Glomerular visceral epithelial cell (primary cell): ENCODE results near the gene SERPINF2.
"Not testable (repeated sequence)": the region's sequence is repeated elsewhere in the genome, so short reads cannot be mapped to it uniquely, and the experiment has no call there.

Source experiments
- DNase-seq: peaks from one replicate; pipeline ENCODE4 v3.0.0-alpha.2; 2016; ENCODE audit errors: extremely low spot score

The SERPINF2 gene

DNA sequence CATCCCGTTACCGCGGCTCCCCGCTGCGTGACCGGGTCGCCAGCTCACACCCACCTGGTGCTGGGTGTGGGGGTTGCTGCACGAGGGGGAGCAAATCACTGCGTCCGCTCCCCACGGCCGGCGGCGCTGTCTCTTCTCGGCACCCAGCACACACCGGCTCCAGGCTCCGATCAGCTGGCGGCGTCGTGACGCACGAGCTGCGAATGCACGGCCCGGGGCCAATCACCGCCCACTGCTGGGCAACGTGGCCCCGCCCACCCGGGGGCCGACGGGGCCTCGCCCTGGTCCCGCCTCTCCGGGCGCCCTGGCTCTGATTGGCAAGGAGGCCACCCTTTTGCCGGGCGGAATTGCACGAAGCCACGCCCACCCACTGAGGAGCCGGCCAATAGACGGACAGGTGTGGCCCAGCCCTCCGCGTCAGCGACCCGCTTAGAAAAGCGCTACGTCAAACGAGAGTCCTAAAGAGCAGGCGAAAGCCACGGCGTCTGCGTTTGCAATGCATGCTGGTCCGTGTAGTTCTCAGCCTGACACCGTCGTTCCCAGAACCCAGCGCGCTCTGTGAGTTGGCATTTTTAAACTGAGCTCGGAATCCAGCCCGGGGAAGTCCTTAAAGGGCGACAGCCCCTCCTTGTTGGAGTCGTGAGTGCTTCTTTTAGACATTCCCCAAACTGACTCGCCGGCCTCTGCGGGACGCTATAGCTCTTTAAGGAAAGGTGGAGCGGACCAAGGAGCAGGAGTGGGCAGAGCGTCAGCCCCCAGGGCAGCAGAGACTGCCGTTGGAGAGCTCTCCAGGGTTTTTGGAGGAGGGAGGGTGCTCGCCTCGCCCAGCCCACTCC lies 26.4 kb upstream of the SERPINF2 start:
- DNase-seq = peak; percentile 100

DNA sequence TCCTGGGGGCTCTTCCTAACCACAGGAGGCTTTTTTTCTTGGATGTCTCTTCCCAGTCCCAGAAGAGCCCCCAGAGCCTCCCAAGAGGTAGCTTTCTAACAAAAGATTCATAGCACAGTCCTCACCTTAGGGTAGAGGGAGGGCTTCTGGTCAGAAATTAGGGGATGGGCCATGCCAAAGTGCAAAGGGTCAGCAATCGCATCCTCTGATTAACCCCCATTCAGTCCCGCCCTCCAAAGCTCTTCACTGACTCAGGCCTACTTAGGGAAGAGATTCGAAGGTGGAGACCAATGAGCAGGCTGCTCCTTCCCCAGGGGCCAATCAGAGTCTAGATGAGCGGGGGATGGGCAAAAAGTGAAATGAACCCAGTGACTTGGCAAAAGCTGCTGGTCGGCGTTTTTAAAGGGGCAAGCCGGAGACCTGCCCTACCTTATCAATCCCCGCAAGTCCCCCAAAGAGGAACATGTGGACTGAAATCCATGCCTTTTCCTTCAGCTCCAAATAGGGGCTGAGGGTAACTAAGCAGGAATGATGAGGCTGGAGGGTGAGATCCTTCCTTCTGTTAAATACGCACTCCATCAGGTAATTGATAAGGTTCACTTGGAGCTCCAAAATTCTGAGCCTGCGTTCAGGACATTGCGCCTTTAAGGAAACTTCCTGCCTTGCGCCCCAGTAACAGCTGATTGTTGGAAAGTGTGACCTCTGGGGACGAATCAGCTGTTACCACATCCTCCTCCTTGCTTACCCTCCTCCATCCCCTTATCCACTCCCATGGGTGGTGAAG lies 25.6 kb upstream of the SERPINF2 start:
- peak; percentile 99 for DNase-seq

DNA sequence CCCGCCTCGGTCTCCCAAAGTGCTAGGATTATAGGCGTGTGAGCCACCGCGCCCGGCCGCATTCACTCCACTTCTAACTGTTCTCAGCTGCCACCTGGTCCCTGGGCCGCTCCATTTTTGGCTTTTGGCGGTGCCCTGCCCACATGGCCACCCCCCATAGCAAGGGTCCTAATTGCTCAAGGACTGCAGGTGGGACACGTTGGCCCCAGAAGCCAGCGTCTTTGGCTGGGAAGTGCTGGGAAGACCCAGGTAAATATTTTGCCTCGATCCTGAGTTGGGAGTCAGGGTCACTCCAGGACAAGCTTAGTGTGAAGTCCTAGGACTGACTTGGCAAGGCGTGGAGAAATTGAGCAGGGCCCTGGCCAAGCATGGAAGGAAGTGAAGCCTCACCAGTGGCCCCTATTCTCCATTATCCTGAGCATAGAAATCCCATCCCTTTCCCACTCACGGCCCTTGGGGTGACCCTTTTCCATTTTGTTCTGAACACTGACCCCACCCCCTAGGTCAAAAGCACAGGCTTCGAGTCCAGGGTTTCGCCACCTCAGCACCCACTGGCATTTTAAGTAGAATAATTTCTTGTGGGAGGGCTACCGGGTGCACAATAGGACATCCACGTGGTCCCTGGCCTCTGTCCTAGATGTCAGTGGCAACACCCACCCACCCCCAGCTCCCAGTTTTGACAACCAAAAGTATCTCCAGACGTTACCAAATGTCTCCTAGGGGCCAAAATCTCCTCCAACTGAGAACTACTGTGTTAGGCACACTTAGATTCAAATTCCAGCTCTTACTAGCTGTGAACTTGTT lies 24.1 kb upstream of the SERPINF2 start:
- no peak for DNase-seq

DNA sequence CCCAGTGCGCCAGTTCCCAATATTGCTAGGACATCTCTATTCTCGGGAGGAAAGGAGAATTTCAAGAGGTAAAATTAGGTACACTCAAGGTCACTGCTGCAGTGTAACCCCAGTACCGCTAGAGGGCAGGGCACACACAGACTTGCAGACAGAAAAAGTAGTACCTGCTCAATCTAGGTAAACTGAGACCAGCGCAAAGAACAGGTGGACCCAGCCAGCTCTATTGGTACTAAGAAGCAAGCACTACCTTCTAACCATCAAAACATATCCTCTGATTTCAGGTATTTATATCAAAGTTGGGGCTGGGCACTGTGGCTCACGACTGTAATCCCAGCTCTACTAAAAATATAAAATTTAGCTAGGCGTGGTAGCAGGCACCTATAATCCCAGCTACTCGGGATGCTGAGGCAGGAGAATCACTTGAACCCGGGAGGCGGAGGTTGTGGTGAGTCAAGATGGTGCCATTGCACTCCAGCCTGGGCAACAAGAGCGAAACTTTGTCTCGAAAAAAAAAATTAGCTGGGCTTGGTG lies 21.8 kb upstream of the SERPINF2 start:
- DNase-seq = peak; percentile 59

DNA sequence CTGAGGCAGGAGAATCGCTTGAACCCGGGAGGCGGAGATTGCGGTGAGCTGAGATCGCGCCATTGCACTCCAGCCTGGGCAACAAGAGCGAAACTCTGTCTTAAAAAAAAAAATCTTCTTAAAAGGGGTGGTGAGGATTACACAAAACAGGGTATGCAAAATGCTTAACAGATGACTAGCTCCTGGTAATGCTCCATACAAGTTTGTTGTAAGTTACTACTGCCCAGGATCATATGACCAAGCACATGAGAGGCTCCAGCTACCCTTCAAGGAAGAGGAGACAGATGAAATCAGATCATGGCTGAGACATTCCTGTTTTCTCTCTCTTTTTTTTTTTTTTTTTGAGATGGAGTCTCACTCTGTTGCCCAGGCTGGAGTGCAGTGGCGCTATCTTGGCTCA lies 20.6 kb upstream of the SERPINF2 start:
- not testable (repeated sequence) for DNase-seq

DNA sequence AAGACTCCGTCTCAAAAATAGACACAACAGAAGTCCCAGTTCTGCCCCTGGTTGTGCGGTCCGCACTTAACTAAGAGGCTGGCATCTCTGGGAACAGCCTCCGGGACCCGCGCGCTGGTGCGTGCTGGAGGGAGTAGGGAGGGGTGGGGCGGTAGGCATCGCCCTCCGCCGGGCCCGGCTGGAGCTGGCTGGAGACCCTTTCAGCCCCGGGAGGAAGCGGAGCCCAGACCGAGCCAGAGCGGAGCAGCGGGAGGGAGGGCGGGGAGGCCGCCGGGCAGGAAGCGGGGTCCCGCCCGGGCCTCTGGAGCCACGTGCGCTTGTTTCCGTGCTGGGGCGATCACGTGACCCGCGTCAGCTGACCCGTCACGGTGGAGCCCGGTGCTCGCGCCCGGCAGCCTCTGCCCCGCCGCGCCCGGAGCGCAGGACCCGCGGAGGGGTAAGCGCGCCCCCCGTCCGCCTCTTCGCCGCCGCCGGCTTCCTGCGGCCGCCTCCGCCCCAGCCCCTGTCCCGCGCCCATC lies 18.3 kb upstream of the SERPINF2 start, which contains the start of gene WDR81:
TSS of gene WDR81 (plus strand) at position 354 of the 518 bp plus-strand sequence. CDS start 256 bp downstream, outside the sequence.
- peak; percentile 79 for DNase-seq

DNA sequence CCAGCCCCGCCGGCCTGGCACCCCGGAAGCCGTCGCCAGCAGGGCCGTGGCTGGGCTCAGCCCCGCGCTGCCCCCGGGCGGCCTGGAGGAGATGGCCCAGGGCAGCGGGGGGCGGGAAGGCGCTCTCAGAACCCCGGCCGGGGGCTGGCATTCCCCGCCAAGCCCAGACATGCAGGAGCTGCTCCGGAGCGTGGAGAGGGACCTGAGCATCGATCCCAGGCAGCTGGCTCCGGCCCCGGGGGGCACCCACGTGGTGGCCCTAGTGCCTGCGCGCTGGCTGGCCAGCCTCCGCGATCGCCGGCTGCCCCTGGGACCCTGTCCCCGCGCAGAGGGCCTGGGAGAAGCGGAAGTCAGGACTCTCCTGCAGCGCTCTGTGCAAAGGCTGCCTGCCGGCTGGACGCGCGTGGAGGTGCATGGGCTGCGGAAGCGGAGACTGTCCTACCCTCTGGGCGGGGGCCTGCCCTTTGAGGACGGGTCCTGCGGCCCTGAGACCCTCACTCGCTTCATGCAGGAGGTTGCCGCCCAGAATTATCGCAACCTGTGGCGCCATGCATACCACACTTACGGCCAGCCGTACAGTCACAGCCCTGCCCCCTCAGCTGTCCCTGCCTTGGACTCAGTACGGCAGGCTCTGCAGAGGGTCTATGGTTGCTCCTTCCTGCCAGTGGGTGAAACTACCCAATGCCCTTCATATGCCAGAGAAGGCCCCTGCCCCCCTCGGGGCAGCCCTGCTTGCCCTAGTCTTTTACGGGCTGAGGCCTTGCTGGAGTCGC lies 17.6 kb upstream of the SERPINF2 start:
- DNase-seq = no peak

DNA sequence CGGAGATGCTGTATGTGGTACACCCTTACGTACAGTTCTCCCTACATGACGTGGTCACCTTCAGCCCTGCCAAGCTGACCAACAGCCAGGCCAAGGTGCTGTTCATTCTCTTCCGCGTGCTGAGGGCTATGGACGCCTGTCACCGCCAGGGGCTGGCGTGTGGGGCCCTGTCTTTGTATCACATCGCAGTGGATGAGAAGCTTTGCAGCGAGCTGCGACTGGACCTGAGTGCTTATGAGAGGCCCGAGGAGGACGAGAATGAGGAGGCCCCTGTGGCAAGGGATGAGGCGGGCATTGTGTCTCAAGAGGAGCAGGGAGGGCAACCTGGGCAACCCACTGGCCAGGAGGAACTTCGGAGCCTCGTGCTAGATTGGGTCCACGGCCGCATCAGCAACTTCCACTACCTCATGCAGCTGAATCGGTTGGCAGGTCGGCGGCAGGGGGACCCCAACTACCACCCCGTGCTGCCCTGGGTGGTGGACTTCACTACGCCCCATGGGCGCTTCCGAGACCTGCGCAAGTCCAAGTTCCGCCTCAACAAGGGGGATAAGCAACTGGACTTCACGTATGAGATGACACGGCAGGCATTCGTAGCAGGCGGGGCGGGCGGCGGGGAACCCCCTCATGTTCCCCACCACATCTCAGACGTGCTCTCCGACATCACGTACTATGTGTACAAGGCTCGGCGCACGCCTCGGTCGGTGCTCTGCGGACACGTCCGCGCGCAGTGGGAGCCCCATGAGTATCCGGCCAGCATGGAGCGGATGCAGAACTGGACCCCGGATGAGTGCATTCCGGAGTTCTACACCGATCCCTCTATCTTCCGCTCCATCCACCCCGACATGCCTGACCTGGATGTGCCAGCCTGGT lies 16.8 kb upstream of the SERPINF2 start:
- DNase-seq = no peak

DNA sequence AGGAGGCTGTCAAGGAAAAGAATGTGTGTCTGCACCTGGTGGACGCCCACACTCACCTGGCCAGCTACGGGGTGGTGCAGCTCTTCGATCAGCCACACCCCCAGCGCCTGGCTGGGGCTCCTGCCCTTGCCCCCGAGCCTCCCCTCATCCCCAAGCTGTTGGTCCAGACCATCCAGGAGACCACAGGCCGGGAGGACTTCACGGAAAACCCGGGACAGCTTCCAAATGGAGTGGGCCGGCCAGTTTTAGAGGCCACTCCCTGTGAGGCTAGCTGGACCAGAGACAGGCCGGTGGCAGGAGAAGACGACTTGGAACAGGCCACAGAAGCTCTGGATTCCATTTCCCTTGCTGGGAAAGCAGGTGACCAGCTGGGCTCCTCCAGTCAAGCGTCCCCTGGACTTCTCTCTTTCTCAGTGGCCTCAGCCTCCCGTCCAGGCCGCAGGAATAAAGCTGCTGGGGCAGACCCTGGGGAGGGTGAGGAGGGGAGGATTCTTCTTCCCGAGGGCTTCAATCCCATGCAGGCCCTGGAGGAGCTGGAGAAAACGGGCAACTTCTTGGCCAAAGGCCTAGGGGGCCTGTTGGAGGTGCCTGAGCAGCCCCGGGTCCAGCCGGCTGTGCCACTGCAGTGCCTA lies 15.9 kb upstream of the SERPINF2 start:
- DNase-seq = no peak

DNA sequence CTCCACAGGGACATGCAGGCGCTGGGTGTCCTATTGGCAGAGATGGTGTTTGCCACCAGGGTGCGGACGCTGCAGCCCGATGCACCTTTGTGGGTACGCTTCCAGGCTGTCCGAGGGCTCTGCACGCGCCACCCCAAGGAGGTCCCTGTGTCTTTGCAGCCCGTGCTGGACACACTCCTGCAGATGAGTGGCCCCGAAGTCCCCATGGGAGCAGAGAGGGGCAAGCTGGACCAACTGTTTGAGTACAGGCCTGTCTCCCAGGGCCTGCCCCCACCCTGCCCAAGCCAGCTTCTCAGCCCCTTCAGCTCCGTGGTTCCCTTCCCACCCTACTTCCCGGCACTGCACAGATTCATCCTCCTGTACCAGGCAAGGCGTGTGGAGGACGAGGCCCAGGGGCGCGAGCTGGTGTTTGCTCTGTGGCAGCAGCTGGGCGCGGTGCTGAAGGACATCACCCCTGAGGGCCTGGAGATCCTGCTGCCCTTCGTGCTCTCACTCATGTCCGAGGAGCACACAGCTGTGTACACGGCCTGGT lies 15.3 kb upstream of the SERPINF2 start:
- no peak for DNase-seq

DNA sequence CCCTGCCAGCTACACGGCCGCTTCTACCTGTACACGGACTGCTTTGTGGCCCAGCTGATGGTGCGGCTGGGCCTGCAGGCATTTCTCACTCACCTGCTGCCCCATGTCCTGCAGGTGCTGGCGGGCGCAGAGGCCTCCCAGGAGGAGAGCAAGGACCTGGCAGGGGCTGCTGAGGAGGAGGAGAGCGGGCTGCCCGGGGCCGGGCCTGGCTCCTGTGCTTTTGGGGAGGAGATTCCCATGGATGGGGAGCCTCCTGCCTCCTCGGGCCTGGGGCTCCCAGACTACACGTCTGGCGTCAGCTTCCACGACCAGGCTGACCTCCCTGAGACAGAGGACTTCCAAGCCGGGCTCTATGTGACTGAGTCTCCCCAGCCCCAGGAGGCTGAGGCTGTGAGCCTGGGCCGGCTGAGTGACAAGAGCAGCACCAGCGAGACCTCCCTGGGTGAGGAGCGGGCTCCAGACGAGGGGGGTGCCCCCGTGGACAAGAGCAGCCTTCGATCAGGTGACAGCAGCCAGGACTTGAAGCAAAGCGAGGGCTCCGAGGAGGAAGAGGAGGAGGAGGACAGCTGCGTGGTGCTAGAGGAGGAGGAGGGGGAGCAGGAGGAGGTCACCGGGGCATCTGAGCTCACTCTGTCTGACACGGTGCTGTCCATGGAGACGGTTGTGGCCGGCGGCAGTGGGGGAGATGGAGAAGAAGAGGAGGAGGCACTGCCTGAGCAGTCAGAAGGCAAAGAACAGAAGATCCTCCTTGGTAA lies 14.6 kb upstream of the SERPINF2 start:
- DNase-seq = no peak

DNA sequence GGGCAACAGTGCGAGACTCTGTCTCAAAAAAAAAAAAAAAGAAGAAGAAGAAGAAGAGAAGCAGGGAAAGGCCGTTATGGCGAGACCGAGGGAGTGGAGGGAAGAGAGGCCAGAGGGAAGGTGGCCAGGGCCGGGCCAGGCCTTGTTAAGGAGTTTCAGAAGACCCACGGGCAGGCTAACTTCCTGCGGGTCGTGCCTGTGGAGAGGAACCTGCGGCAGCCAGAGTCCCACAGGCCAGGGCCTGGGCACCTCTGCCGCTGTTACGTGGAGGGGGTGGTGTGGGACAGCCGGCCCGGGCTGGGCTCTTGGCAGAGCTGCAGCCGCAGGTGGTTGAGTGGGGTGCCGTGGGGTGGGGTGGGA lies 12.7 kb upstream of the SERPINF2 start:
- no peak for DNase-seq

DNA sequence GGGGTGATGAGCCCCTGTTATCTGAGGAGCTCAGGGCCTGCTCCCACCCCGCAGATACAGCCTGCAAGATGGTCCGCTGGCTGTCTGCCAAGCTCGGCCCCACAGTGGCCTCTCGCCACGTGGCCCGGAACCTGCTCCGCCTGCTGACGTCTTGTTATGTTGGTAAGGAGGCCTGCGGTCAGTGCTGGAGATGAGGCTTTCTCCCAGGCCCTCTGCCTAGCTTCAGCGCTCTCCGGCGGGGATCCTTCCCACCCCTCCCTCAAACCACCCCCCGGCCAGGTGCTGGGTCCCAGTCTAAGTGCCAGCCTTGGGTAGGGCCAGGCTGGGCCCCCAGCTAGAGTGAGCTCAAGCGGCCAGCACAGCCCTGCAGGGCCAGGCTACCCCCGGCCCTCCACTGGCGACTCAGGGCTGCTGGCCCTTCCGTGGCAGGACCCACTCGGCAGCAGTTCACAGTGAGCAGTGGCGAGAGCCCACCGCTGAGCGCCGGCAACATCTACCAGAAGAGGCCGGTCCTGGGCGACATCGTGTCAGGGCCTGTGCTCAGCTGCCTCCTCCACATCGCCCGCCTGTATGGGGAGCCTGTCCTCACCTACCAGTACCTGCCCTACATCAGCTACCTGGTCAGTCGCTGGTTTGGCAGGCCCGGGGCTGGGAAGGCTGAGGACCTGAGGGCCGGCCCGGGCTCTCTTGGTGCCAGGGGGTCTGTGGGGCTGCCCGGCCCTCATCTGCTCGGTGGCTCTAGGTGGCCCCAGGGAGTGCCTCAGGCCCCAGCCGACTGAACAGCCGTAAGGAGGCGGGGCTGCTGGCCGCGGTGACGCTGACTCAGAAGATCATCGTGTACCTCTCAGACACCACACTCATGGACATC lies 12.1 kb upstream of the SERPINF2 start:
- DNase-seq = peak; percentile 87

DNA sequence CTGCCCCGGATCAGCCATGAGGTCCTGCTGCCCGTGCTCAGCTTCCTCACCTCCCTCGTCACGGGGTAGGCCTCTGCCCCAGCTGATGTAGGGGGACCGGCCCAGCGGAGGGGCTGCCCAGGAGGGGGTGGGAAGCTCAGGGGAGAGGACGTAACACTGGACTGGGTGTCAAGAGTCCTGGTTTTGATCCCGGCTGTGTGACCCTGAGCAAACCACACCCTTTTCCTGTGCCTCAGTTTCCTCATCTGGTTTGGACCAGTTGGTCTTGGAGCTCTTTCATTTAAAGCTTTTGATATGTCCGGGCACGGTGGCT lies 11.5 kb upstream of the SERPINF2 start:
- DNase-seq = no peak

DNA sequence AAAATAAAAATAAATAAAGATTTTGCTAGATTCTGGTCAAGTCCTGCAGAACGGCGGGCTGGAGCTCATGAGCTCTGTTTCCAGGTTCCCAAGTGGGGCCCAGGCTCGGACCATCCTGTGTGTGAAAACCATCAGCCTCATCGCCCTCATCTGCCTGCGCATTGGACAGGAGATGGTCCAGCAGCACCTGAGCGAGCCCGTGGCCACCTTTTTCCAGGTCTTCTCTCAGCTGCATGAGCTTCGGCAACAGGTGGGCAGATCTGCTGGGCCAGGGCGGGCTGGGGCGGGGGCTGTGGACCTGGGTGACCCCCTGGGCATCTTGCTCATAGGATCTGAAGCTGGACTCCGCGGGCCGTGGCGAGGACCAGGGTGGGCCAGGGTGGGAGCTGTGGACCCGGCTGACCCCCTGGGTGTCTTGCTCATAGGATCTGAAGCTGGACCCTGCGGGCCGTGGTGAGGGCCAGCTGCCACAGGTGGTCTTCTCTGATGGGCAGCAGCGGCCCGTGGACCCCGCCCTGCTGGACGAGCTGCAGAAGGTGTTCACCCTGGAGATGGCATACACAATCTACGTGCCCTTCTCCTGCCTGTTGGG lies 10.3 kb upstream of the SERPINF2 start:
- no peak for DNase-seq

DNA sequence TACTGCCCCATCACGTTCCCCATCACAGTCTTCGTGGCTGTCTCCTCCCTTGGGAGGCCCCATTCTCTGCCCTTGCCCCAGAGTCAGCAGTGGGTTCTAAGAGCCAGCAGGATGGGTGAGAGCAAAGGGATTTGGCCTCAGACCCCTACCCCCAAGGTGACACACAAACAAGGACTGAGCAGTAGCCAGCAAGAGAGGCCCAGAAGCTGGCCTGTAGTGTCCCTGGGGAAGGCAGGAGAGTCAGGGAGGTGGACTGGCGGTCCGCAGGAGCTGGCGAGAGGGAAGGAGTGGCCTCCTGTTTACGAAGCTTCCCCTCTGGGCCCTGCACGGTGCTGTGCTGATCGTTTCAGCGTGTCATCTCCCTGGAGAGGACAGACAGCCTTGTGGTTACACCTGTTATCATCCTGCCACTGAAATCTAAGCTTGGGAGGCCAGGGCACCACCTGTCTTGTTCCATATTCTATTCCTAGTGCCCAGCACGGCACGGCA lies 9.8 kb upstream of the SERPINF2 start:
- no peak for DNase-seq

DNA sequence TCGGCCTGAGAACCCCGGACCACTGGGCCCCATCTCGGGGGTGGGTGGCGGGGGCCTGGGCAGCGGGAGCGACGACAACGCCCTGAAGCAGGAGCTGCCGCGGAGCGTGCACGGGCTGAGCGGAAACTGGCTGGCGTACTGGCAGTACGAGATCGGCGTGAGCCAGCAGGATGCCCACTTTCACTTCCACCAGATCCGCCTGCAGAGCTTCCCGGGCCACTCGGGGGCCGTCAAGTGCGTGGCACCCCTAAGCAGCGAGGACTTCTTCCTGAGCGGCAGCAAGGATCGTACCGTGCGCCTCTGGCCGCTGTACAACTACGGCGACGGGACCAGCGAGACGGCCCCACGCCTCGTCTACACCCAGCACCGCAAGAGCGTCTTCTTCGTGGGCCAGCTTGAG lies 8.9 kb upstream of the SERPINF2 start:
- no peak for DNase-seq
